DOHH2 (cell line): ENCODE data around the gene KEL.

Experiments
- CTCF ChIP-seq: fragments of 200-600 bp; sonication (generic); IDR thresholded peaks from one replicate; pipeline ENCODE4 v1.5.1; 2014; ENCODE audit warnings: antibody characterized with exemption, mild to moderate bottlenecking, low read depth, low read length; ENCODE audit not compliant: poor library complexity, severe bottlenecking
- EZH2phosphoT487 ChIP-seq: fragments of 200-600 bp; sonication (generic); IDR thresholded peaks from 2 replicates; pipeline ENCODE4 v1.6.1; 2017; ENCODE audit warnings: borderline replicate concordance, mild to moderate bottlenecking, antibody characterized with exemption, low read length, moderate library complexity, mixed read lengths

DNA sequence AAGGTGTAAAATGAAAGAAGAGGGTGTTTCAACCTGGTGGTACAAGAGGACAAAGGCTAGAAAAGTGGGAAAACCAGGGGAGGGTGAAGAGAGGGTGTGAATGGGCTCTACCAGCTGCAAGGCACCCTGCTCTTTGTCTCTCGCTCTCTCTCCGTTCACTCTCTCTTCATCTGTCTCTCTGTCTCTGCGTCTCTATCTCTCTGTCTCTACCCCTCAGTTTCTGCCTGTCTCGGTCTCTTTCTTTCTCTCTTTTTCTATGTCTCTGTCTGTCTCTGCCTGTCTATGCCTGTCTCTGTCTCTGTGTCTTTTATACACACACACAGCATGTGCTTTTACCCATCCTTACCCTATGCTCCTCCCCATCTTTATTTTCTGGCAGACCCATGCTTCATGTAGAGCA, 23.6 kb downstream of the KEL start:
- TF ChIP-seq CTCF = no peak
- TF ChIP-seq EZH2phosphoT487 = no peak
